GM18502 (cell line): ENCODE measurements around the gene RUNDC3A.

Source experiments
- ATAC-seq: cut with Tn5 transposase; IDR thresholded peaks from one replicate; pipeline ENCODE4 v1.9.1; 2021; ENCODE audit warnings: mild to moderate bottlenecking; ENCODE audit not compliant: unreplicated experiment, poor library complexity

Gene RUNDC3A

DNA sequence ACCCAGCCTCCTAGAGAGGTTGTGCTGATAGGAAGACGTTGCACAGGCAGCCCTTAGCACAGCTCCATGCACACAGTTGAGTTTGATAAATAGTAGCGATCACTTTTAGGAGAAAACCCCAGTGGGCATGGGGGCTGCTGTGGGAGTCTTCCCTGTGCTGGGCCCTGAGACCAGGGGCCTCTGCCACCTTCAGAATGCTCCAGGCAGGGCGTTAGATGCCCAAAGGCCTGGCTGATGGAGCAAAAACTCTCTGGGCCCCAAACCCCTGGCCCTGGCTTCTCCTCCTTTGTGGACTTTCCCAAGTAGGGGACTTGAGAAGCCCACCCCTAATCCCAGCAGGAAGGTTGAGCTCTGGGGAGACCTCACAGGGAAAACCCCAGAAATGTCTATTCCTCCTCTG, 26.1 kb upstream of the RUNDC3A start:
- ATAC-seq, result no peak

DNA sequence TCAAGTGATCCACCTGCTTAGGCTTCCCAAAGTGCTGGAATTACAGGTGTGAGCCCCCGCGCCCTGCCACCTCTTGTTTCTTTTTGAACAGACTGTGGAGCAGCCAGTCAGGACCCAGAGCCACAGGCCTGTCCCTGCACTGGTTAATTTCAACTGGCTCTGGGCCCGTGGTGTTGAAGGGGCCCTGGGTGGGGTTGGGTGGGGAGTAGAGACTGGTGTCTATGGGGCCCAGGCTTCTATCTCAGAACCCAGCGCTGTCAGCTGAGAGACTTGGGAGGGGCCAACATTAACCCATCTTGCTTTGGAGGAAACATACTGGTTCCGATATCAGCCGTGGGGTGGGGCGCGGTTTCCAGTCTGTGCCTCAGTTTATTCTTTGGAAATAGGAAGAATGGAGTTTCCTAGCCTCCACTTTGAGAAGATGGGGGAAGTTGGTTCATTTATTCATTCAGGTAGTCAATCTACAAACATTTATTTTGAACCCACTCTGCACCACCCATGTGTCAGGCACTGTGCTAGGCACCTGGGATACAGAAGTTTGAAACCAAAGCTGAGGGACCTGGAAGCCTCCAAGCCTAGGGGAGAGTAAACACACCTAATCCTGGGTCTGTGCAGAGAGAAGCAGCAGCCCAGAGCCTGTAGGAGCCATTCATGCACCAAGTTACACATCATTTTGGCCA, 24.9 kb upstream of the RUNDC3A start:
- no peak for ATAC-seq

DNA sequence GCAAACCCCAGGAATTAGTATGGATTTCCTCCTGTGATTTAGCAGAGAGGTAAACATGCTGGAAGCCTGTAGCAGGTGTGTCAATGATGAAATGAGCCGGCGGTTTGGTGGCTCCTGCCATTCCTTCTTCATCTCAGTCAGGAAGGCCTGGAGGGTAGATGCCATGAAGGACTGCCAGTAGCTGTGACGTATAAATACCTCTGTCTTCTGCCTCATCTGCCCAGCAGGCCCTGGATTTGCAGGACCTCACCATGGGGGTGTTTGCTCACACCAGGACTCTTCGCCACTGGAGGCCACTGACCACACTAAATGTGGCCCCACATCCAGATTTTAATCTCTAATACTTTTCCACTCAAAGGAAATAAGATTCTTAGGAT, 24.4 kb upstream of the RUNDC3A start:
- ATAC-seq, result no peak

DNA sequence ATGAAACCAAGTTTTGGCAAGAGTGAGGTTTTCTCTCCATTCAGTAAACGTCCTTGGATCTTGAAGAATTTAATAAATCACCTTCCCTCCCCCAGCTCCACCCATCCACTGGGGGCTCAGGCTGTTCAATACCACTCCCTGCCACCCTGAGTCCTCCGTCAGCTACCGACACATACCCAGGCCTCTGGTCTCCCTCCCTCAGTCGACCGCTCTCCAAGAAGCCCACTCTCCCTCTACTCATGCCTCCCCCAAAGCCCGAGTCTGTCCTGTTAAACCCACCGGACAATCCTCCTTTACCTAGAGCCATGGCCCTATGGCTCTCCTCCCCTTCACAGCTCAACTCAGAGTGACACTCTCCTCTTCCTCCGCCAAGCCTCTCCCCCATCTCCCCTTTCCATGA, 20.8 kb upstream of the RUNDC3A start:
- no peak for ATAC-seq

DNA sequence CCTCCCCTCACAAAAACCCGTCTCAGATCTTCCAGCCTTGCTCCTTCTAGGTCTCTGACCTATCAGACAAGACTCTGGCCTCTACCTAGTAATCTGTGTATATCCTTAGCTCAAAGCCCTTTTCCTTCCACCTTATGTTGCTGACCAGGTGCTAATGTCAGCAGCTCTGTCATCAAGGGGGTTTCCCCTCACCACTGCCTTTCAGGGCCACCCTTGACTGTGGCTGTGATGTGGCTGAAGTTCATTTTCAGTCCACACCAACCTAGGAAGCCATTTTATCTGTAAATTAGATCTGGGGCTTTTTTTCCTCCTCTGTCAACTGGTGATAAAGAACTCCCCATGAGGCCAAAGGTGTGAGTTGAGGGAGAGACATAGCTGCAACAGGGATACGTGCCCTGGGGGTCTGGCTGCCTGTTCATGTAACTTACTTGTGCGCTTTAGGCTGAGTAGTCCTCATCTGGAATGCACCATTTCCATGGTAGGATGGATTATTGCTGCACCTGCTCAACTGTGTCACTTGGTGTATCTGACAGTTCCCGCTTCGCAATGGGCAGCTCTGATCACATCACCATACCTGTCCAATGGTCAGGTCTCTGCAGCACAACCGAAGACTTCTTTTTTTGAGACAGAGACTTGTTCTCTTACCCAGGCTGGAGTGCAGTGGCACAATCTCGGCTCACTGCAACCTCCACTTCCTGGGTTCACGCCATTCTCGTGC, 14.7 kb upstream of the RUNDC3A start:
- ATAC-seq, result no peak

DNA sequence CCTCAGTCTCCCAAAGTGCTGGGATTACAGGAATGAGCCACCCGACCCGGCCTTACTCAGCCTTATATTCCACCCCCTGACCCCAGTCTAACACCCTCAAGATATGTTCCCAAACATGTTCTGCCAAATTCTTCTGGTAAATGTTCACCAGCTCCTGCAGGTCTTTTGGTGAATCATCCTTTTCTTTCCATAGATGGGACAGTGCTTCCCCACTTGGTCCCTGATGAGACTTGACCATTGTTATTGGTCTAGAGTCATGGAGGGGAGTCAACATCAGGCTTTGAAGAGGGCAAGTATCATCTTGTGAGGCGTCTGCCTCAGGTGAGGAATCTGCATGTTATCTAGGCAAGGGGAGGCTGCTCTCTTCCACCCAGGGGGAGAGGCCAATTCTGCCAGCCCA, 10.4 kb upstream of the RUNDC3A start:
- ATAC-seq, result no peak

DNA sequence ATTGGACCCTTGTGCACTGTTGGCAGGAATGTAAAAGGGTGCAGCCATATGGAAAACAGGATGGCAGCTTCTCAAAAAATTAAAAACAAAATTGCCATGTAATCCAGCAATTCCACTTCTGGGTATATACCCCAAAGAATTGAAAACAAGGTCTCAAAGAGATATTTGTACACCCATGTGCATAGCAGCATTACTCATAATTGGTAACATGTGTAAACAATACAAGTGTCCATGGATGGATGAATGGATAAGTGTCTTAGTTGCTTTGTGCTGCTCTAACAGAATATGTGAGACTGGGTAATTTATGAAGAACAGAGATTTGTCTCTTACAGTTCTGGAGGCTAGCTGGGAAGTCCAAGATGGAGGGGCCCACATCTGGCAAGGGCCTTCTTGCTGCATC, 3.8 kb upstream of the RUNDC3A start:
- ATAC-seq, result no peak

DNA sequence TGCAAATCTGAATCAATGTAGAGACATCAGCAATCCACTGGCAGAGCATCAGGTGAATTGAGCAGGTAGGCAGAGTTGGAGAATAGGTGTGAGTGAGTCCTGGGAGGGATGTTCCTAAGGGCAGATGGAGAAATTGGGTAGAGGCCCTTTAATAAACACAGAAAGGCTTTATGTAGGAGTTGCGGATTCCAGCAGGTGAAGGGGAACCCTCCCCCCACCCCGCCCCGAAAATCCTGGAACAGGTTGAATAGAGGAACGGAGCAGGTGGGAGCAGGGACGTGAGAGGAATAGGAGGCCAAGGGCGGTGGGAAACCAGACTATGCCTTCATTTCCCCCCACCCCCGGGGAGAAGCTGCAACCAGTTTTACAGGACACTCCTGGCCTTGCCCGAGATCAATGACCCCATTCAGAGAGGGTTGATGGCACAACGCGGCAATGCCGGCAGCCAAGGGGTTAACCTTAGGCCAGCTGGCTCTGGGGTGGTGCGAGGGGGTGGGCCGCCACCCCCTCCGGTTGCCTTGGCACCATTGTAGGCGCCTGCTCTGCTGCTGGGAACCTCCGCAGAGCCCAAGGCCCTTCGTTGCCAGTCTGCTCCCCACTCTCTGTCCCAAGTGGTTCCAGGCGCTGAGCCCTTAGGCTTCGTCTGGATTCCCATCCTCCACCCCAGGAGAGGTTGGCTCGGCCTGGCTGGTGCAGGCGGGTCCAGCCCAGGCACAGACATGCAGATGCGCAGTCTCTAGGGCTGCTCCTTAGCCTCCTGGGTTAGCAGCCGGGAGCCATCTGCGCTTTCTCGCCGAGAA, 814 bp upstream of the RUNDC3A start:
- no peak for ATAC-seq

DNA sequence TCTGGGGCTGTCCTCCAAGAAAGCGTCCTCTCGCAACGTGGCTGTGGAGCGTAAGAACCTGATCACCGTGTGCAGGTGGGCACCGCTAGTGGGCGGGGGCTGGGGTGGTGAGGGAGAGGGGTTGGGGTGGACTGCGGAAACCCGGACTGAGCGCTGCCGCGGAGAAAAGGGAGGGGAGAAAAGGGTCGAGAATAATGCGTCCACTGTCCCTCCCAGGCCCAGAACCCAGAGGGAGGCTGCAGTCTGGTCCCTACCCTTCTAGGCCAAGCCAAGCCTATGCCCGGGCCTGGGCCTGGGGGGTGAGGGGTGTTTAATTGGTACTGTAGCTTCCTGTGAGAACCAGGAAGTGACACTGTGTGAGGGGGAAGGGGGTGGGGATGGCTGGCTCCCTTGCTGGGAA, 464 bp downstream of the RUNDC3A start:
- no peak for ATAC-seq

DNA sequence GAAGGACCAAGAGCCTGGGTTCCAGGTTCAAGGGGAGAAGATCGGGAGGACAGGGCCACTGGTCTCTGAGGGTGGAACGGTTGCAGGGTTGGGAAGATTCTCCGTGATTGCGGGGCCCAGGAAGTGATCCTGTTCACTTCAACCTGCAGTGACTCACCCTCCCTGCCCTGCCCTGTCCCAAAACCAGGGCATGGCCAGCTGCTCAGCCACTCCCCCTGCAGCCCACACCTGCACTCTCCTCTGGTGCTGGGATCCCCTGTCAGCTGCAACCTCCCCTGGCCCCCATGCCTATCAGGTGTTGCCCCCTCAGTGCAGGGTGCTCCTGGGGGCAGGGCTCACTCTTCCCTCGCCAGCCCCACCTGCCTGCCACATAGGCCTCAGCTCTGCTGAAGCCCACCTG, 1.1 kb downstream of the RUNDC3A start:
- ATAC-seq, result no peak

DNA sequence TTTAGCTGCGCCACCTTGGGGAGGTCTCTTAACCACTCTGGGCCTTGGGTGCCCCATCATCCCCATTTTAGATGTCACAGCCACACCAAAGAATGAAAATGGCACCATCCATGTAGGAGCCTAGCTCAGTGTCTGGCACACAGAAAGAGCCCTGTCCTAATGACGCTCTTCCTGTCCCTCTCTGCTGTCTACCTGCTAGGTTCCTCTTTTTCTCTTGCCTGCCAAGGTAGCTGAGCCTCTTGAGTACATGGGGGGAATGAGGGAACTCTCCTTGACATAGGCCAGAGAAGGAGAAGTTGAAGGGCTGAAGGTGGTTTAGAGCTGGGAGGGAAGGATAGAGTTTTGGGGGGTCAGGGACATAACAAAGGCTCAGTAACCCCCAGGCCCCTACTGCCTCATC, 1.8 kb downstream of the RUNDC3A start:
- ATAC-seq, result no peak

DNA sequence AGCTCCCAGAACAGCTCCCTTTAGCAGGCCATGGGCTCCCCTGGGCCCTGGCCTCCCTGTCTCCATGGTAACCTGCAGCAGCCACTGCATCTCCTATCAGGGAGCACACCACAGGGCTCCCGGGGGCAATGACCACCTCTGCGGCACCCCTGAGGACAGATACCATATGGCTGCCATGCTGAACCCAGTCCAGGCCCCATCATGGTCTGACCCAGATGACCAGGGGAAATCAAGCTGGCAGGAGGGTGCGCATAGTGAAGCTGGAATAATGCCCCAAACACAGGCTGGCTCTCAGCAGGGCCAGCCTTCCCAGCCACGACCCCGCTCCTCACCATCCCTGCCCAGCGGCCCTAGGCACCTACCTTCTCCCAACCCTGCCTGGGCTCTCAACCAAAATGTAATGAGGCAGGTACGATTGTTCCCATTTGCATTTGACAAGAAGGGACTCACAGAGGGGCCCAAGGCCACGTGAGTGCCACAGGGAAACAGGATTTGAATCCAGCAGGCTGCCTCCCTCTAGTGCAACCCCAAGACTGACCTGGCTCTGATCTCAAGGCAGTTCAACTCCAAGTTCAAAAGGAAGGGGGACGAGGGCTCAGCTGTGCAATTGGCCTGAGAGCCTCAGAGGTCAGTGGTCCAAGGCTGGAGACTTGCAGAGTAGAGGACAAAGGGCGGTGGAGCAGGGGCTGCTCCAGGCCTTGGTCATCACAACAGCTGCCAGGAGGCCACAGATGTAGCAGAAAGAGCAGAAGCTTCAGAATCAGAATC, 2.4 kb downstream of the RUNDC3A start:
- ATAC-seq, result no peak

DNA sequence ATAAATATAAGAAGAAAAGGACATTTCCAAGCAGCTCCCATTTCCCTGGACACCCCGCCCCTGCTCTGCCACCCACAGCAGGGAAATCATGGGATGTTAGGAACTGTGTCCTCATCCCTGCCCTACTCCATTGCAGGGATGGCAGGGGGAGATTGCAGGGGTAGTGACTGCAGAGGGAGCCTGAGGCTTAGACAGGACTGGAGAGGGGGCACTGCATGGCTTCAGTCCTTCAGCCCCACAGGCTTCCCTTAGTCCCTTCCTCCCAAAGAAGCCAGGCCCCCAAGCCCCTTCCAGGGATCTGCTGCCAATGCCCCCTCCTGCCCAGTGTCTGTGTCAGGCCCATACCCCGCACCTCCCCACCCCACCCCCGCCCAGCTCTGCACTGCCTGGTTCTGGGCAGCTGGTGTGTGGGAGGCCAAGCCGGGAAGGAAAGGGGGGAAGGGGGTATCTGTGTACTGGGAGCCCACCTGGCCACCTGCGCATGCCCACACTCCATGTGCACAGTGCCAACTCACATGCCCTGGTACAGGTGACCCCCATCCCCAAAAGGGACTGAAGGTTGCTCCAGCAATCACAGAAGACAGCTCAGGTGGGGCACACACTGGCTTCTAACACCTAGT, 3.3 kb downstream of the RUNDC3A start:
- ATAC-seq, result no peak

DNA sequence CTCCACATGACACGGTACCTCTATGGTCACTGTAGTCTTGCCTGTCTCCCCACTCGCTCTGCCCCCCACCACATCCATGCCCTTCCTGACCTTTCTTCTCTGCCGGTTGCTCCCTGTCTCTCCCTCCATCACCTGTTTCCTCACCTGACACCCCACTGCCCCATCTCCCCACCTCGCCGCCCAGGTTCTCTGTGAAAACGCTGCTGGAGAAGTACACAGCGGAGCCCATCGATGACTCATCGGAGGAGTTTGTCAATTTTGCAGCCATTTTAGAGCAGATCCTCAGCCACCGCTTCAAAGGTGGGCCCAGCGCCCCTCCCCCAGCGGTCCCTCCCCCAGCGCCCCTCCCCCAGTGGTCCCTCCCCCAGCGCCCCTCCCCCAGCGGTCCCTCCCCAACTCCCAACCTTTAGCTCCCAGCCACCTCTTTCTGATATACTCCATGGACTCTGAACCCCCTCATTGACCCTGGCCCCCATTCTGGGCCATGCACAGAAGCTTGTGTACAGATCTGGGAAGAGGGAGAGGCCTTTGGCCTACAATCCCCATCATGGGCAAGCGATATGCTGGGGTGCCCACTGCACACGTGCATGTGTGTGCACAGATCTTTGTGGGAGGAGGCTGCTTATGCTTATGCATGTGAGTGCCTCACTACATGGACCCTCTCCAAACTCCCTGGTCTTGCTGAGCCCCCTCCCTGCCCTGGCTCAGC, 4.1 kb downstream of the RUNDC3A start:
- ATAC-seq, result no peak

DNA sequence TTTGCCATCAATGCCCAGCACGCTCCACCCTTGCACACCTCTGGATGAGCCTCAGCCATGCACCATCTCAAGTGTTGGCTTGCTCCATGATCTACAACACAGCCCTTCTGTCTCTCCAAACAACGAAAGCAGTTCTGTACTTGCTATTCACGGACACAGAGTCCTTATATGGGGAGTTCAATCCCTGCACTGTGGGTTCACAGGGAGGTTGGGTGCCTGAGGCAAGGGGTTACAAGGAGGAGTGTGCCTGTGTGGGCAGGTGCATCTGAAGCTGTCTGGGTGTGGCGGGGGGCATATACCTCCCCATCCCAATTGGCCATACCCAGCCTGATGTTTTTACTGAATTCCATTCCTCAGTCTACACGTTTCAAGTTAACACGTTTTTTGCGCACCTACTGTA, 5.6 kb downstream of the RUNDC3A start:
- ATAC-seq, result no peak

DNA sequence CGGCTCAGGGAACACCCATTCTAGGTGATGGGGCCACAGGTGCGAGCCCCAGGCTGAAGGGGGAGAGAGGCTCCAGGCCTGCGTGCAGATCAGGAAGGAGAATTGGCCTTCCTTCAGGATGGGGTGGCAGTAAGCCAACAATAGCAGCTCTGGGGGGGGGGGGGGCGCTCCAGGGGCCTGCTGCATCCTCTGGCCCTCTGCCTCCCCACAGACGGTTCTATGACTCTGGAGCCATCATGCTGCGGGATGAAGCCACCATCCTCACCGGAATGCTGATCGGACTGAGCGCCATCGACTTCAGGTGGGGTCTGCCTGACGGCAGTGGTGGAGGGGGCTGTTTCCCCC, 6.1 kb downstream of the RUNDC3A start:
- ATAC-seq, result no peak

DNA sequence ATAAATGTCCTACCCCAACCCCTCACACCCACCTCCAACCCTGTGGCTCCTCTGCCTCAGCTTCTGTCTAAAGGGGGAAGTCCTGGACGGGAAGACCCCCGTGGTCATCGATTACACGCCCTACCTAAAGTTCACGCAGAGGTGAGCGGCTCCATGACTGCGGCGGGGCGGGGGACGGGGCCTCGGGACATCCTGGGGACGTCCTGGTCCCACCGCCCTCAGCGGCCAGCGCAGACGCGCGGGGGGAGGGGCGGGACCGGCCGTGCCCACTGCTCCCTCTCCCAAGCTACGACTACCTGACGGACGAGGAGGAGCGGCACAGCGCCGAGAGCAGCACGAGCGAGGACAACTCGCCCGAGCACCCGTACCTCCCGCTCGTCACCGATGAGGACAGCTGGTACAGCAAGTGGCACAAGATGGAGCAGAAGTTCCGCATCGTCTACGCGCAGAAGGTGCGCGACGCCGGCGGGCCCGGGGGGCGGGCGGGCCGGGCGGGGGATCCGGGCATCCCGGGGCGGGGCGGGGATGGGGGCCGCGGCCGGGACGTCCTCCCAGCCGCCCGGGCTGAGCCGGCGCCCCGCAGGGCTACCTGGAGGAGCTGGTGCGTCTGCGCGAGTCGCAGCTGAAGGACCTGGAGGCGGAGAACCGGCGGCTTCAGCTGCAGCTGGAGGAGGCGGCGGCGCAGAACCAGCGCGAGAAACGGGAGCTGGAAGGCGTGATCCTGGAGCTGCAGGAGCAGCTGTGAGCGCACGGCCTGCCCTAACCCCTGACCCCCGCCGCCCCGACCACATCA, 6.7 kb downstream of the RUNDC3A start:
- no peak for ATAC-seq

DNA sequence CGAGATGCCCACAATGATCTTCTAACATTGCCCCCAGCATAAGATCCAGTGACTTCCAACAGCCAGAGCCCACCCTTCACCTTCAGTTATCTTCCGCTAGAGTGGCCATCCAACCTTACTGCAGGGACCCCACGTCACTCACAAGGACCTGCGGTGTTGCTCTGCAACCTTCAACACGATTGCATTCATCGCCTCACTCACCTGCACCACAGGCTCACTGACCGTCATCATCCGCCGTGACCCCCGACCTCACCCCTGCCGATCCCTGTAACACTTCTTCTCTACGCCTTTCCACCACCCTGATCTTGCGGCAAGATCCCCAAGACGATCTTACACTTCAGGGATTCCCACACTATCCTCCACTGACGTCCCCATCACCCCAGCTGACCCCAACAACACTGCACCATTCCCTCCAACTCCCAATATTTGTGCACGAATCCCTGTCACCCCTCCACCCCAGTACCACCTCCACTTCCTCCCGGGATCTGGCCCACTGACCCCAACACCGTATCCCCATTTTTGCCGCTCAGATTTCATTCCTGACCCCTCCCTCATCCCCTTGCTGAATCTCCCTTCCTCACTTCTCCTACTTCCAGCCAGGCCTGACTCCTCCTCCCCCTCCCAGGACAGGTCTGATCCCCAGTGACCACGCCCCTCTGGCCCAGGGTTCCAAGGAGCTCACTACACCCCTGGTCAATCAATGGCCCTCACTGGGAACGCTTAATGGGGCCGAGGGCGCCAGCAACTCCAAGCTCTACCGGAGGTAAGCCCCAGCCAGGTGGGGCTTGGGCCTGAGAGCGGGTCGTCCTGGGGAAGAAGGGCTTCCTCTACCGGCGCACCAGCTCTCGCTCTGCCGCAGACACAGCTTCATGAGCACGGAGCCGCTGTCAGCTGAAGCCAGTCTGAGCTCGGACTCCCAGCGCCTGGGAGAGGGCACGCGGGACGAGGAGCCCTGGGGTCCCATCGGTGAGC, 7.6 kb downstream of the RUNDC3A start:
- ATAC-seq, result no peak
